ENCODE data around the gene GP1BA.

Gene GP1BA

GRCh38 chr17:4938688-4939545 is 6.8 kb downstream of the GP1BA start:
- DNase-seq (ENCODE audit: low spot score) = no peak

DNA sequence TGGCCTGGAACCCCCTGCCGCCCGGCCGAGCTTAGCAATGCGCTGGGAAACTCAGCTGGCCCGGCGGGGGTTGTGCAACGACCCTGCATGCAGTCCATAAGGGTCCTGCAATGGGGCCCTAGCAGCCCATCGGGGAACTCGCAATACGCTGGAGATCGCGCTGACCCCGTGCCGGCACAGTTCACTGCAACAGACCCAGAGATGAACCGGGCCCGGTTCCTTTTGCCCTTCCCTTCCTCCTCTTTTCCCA is 7.4 kb downstream of the GP1BA start:
- DNase-seq (ENCODE audit: low spot score) = no peak

GRCh38 chr17:4939796-4940554 is 7.9 kb downstream of the GP1BA start, which contains the start of the genes RNF167 and SLC25A11:
Gene RNF167 (plus strand): TSS chr17:4940268. CDS start chr17:4940910, 642 bp downstream.
Gene SLC25A11 (minus strand): TSS chr17:4940046. CDS start chr17:4939910, 136 bp downstream.
- DNase-seq (ENCODE audit: low spot score) = peak; percentile 100

- peak; percentile 87 for DNase-seq (ENCODE audit: low spot score)
Measured at GRCh38 chr17:4940555-4941318, 8.7 kb downstream of the GP1BA start.

- no peak for DNase-seq (ENCODE audit: low spot score)
Measured at GRCh38 chr17:4941319-4941610, 9.2 kb downstream of the GP1BA start.

DNA sequence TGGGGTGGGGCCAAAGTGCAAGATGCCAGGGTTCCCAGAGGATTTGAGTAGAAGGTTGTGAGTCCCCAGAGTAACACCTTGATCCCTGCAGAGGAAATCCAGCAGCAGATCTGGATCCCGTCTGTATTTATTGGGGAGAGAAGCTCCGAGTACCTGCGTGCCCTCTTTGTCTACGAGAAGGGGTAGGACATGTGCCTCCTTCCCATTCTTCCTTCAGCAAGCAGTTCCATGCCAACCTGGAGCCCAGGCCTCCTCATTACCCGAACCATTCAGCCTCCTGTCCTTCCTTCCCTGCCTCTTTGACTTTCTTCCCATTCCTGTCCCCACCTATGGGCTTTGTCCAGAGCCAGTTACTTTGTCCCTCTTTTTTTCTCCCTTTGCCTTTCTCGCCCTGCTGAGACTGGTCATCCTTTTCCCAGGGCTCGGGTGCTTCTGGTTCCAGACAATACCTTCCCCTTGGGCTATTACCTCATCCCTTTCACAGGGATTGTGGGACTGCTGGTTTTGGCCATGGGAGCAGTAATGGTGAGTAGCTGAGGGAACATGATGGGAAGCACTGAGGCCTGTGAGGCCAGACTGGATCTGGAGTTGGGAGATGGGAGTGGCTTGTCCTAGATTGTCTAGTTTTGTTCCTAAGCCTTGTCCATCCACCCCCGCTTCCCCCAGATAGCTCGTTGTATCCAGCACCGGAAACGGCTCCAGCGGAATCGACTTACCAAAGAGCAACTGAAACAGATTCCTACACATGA is 10.9 kb downstream of the GP1BA start:
- DNase-seq (ENCODE audit: low spot score) = no peak

DNA sequence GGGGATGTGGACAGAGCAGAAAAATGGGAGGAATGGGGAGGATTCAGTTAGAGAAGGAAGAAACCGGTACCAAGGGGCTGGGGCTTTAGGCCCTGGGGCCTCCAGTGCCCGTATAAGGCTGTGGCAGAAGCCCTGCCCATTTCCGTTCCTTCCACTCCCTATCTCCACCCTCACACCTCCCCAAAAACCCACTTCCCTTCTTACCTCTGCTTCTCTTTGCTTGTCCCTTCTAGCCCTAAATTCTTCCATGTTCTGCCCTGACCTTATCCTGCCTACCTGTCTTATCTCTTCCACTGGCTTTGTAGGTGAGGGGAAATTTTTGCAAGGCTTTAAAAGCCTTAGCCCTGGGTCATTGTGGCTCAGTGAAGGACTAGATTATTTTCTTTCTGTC is 12.1 kb downstream of the GP1BA start:
- DNase-seq (ENCODE audit: low spot score) = no peak

DNA sequence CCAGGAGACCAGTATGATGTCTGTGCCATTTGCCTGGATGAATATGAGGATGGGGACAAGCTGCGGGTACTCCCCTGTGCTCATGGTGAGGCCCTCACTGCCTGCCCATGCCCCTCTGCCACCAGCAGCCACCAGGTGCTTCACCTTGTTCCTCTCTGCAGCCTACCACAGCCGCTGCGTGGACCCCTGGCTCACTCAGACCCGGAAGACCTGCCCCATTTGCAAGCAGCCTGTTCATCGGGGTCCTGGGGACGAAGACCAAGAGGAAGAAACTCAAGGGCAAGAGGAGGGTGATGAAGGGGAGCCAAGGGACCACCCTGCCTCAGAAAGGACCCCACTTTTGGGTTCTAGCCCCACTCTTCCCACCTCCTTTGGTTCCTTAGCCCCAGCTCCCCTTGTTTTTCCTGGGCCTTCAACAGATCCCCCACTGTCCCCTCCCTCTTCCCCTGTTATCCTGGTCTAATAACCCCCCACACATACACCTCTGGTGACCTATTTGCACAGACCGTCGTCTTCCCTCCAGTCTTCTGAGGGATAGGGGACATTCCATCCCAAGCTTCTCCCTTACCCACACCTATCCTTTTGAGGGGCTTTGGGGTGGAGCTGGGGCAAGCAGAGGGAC is 12.6 kb downstream of the GP1BA start:
- no peak for DNase-seq (ENCODE audit: low spot score)

- DNase-seq (ENCODE audit: low spot score) = peak; percentile 90
Measured at GRCh38 chr17:4945176-4945943, 13.3 kb downstream of the GP1BA start.

DNA sequence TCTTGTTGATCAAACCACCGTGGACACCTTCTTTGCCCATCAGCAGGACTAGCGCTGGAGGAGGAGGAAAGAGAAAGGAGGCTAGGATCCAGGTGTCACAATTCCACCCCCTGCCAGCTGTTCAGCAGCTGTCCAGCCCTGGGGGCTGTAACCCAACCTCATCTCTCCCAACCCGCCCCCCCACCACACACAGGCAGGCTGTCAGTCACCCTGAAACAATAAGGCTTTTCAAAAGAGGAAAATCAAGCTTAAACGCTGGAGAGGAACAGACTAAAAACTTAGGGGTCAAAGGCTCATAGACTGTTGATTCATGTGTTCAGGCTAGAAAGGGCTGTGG is 13.8 kb downstream of the GP1BA start:
- no peak for DNase-seq (ENCODE audit: low spot score)

DNA sequence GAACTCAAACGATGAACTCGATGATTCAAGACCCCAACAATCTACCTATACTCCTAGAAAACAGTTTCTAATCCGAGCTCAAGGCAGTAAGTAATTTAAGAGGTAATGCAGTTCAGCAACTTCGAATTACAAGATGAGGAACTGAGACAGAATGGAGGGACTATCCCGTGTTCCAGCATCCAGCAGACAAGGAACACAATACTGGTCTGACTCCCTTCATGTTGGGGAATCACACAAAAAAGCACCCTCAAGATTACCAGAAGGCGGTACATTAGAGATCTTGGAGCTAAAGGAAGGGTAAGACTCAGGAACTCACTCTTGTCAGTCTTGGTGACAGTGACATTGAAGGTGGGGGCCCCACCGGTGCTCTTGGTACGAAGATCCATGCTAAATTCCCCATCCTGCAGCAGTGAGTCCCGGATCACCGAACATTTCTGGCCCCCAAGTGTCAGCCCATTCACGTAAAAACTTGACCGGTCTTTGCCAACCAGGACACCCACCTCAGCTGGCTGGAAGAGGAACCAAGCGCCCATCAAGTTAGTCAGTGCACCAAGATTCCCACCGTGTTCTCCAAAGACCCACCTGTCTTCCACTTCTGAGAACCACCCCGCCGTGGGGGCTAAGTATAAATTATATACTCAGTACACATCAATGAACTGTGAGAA is 14.4 kb downstream of the GP1BA start:
- DNase-seq (ENCODE audit: low spot score) = no peak

- no peak for DNase-seq (ENCODE audit: low spot score)
Measured at GRCh38 chr17:4947010-4947410, 14.9 kb downstream of the GP1BA start.

GRCh38 chr17:4947411-4948165 is 15.5 kb downstream of the GP1BA start:
- no peak for DNase-seq (ENCODE audit: low spot score)

GRCh38 chr17:4948166-4948930 is 16.3 kb downstream of the GP1BA start, which contains the start of gene PFN1:
Gene PFN1 (minus strand): TSS chr17:4948530. CDS start chr17:4948394, 136 bp downstream.
- peak; percentile 86 for DNase-seq (ENCODE audit: low spot score)

DNA sequence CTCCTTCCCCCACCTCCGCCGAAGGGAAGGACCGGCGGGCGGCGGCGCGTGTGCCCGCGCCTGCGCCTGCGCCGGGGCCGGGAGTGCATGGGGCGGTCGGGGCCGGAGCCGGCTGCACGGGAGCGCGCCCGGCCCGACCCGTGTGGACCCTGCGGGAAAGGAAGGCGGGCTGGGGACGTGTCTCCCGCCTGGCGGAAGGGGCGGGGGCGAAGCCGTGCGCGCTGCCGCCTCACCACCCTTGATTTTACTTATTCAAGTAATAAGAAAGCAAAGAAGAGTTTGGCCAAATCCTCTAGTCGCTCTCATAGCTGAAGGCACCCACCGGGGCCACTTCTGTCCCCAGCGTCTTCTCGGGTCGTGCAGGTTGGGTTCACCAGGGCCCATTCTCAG is 16.8 kb downstream of the GP1BA start:
- peak; percentile 88 for DNase-seq (ENCODE audit: low spot score)

DNA sequence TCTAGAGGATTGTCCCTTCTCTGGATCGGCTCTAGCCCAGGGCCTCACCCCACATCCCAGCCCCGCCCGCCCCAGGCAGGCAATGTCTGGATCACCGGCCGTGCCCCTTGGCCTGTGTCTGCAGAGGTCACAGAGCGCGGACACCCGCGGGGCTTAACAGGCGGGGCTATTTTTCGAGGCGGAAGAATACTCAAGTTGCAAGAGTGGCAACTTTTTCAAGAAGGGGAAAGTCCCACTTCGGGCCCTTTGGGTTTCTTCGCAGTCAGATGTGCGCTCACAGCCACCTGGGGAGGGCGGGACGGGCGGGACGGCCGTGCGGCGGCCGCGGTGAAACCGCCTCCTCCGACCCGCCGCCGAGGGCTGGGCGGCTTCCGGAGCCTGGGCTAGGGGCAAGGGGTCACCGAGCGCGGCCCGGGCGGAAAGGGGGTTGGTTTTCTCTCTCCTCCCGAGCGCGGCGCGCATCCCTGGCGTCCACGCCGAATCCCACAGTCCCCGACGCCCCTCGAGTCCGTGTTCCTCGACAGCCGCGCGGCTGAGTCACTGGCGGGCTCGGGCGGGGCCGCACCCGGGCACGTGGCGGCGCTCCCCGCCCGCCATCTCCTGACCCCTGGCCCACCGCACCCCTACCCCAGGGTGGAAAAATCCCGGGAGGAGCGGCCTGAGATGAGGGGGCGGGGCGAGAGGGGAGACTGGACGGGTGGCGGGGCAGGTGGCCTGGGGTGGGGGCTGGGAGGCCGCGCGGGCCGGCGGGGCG is 17.4 kb downstream of the GP1BA start:
- no peak for DNase-seq (ENCODE audit: low spot score)

- DNase-seq (ENCODE audit: low spot score) = no peak
Measured at GRCh38 chr17:4950075-4950745, 18.1 kb downstream of the GP1BA start.

Measured in COLO829 (cell line).